Hematopoietic multipotent progenitor cell treated with erythropoietin and hydrocortisone succinate and interleukin-3 and kit ligand, for 6 days (in vitro differentiated cells): ENCODE results near the gene MTFP1.
"Not testable (repeated sequence)": the region's sequence is repeated elsewhere in the genome, so short reads cannot be mapped to it uniquely, and the experiment has no call there.

ENCODE experiments used
- DNase-seq: peaks from one replicate; pipeline ENCODE4 v3.0.0-alpha.2; 2015

Gene MTFP1

GRCh38 chr22:30402028-30402765 is 23.4 kb upstream of the MTFP1 start:
- DNase-seq, result peak; percentile 83

GRCh38 chr22:30402766-30403104 is 22.8 kb upstream of the MTFP1 start:
- DNase-seq, result not testable (repeated sequence)

- DNase-seq, result no peak
Measured at GRCh38 chr22:30404307-30404706, 21.3 kb upstream of the MTFP1 start.

GRCh38 chr22:30405731-30406130 is 19.8 kb upstream of the MTFP1 start:
- no peak for DNase-seq

- DNase-seq, result no peak
Measured at GRCh38 chr22:30406400-30406799, 19.2 kb upstream of the MTFP1 start.

- DNase-seq, result peak; percentile 60
Measured at GRCh38 chr22:30408388-30409102, 17.0 kb upstream of the MTFP1 start.

GRCh38 chr22:30411780-30412179 is 13.8 kb upstream of the MTFP1 start:
- no peak for DNase-seq

GRCh38 chr22:30413001-30413400 is 12.6 kb upstream of the MTFP1 start:
- no peak for DNase-seq

GRCh38 chr22:30413745-30414524 is 11.6 kb upstream of the MTFP1 start:
- no peak for DNase-seq

GRCh38 chr22:30414525-30415047 is 11.0 kb upstream of the MTFP1 start:
- DNase-seq, result no peak

- no peak for DNase-seq
Measured at GRCh38 chr22:30416403-30416802, 9.2 kb upstream of the MTFP1 start.

- no peak for DNase-seq
Measured at GRCh38 chr22:30416837-30417236, 8.7 kb upstream of the MTFP1 start.

- peak; percentile 59 for DNase-seq
Measured at GRCh38 chr22:30420347-30421125, 5.0 kb upstream of the MTFP1 start.

- peak; percentile 96 for DNase-seq
Measured at GRCh38 chr22:30421695-30422480, 3.7 kb upstream of the MTFP1 start.

- DNase-seq, result peak; percentile 77
Measured at GRCh38 chr22:30422481-30423300, 2.9 kb upstream of the MTFP1 start.

- DNase-seq, result no peak
Measured at GRCh38 chr22:30423301-30423958, 2.1 kb upstream of the MTFP1 start.

GRCh38 chr22:30423959-30424533 is 1.5 kb upstream of the MTFP1 start:
- DNase-seq, result peak; percentile 100

GRCh38 chr22:30424534-30425326 is 838 bp upstream of the MTFP1 start:
- DNase-seq, result peak; percentile 65

GRCh38 chr22:30425327-30425615 is 297 bp upstream of the MTFP1 start:
- no peak for DNase-seq
